ENCODE results near the gene ABCA6. TPM values are rescaled to one million over a fixed set of nuclear protein-coding genes. Genes with fewer than 3 reads are reported as not detected.

The ABCA6 gene
- total and polyA plus RNA-seq, 9 of the 15 experiments (the other 6 are each of a cell fraction or from before 2014, with no cell fraction given) = 0.06 to 0.73 (median 0.15) TPM

- peak; percentile 95 for TF ChIP-seq JUN (IDR thresholded peaks at IDR 0.05; ENCODE audit: borderline replicate concordance, low read depth, low read length)
- TF ChIP-seq JUN (CRISPR knock-in tag; IDR thresholded peaks at IDR 0.05; ENCODE audit: borderline replicate concordance) = no peak
- TF ChIP-seq MXI1 (IDR thresholded peaks at IDR 0.05; ENCODE audit: low read depth, low read length) = peak; percentile 74; the same call in 1 of the 2 replicates
- TF ChIP-seq CBX8 (IDR thresholded peaks at IDR 0.05; ENCODE audit: borderline replicate concordance, extremely low read depth, low read depth, low read length, poor library complexity, severe bottlenecking) = no peak
- TF ChIP-seq PTBP1 (IDR thresholded peaks at IDR 0.05; ENCODE audit: low read depth, low read length) = no peak
- peak; percentile 86; the same call in 1 of the 2 replicates for TF ChIP-seq ZNF644 (tag; IDR thresholded peaks at IDR 0.05; ENCODE audit: low read depth)
- peak; percentile 96 for TF ChIP-seq RNF2 (IDR thresholded peaks at IDR 0.05)
- no peak for TF ChIP-seq PURB (CRISPR knock-in tag; IDR thresholded peaks at IDR 0.05; ENCODE audit: low read depth)
- TF ChIP-seq NR2C2 (CRISPR knock-in tag; IDR thresholded peaks at IDR 0.05) = no peak
- peak; percentile 95 for TF ChIP-seq NR2C2 (tag; IDR thresholded peaks at IDR 0.05)
- 0 out of 2 replicates have a peak, but pooled peaks have one; percentile 45 for TF ChIP-seq ZFP1 (CRISPR knock-in tag; IDR thresholded peaks at IDR 0.05)
- TF ChIP-seq MTF1 (CRISPR knock-in tag; IDR thresholded peaks at IDR 0.05; ENCODE audit: borderline replicate concordance) = 0 out of 2 replicates have a peak, but pooled peaks have one; percentile 59
- TF ChIP-seq ZNF143 (CRISPR knock-in tag; IDR thresholded peaks at IDR 0.05) = no peak
- TF ChIP-seq MITF (IDR thresholded peaks at IDR 0.05) = peak; percentile 87
- peak; percentile 22 for TF ChIP-seq ZBTB40 (IDR thresholded peaks at IDR 0.05)
- no peak for TF ChIP-seq ZBTB40 (CRISPR knock-in tag; IDR thresholded peaks at IDR 0.05)
- TF ChIP-seq XRCC5 (IDR thresholded peaks at IDR 0.05; ENCODE audit: low read depth, low read length) = no peak; the same call in 1 of the 2 replicates
Measured at GRCh38 chr17:69047368-69048263, 94.1 kb downstream of the ABCA6 start (continued).

Measured in K562 (cell line).